RPMI7951 (cell line): ENCODE results near the gene MTTP. TPM values are rescaled to one million over a fixed set of nuclear protein-coding genes. Genes with fewer than 3 reads are reported as not detected.

ENCODE experiments used
- DNase-seq: peaks from one replicate; pipeline ENCODE4 v3.0.0-alpha.2; 2012; ENCODE audit warnings: low read depth
- total RNA-seq: library from RNA; depleted of rRNA; stranded (reverse); fragments of >200 nt; shearing (Covaris generic); gene quantifications from 2 replicates; pipeline ENCODE4 v1.2.3, GENCODE V29; 2014; rRNA removed

The MTTP gene
- total RNA-seq, 1 experiment from 2014 or later = under 0.01 TPM

GRCh38 chr4:99670409-99671073 lies 95.9 kb downstream of the MTTP start:
- DNase-seq = no peak

Other genes starting within 250 kb of the MTTP start
- 0.29 and 0.48 TPM in 2 replicates for gene ADH1C, start 222.1 kb upstream of the MTTP start, total RNA-seq
- gene ADH7, start 139.5 kb upstream of the MTTP start, total RNA-seq = not detected in 2 replicates
- gene C4orf17, start 63.8 kb upstream of the MTTP start, total RNA-seq = not detected in 2 replicates
- 9.7 and 10.8 TPM in 2 replicates for gene TRMT10A, start 10.8 kb upstream of the MTTP start, total RNA-seq
- gene C4orf54, start 83.0 kb downstream of the MTTP start, total RNA-seq = 1.4 TPM in 2 replicates
- not detected in 2 replicates for gene DAPP1, start 242.0 kb downstream of the MTTP start, total RNA-seq